IgD-negative memory B cell (primary cell): ENCODE results near the gene MCEE. TPM values are rescaled to one million over a fixed set of nuclear protein-coding genes. Genes with fewer than 3 reads are reported as not detected.
"Not testable (repeated sequence)": the region's sequence is repeated elsewhere in the genome, so short reads cannot be mapped to it uniquely, and the experiment has no call there.

Source experiments
- H3K27ac Mint-ChIP-seq, 3 donors: one replicate each; pipeline ENCODE4 v1.8.0; 2020 to 2022; ENCODE audit warnings: mild to moderate bottlenecking in 3 of 3, mixed read lengths in 3 of 3, moderate library complexity in 1 of 3
- H3K27me3 Mint-ChIP-seq: one replicate; pipeline ENCODE4 v1.8.0; 2021; ENCODE audit warnings: mixed read lengths
- H3K36me3 Mint-ChIP-seq: one replicate; pipeline ENCODE4 v1.8.0; 2020; ENCODE audit warnings: mild to moderate bottlenecking, mixed read lengths
- H3K4me1 Mint-ChIP-seq, 3 donors: one replicate each; pipeline ENCODE4 v1.8.0; 2020 to 2022; ENCODE audit warnings: mixed read lengths in 3 of 3, mild to moderate bottlenecking in 1 of 3
- H3K4me3 Mint-ChIP-seq, 4 donors: one replicate each; pipeline ENCODE4 v1.8.0; 2020 to 2022; ENCODE audit warnings: mild to moderate bottlenecking in 4 of 4, mixed read lengths in 4 of 4, moderate library complexity in 3 of 4
- H3K9me3 Mint-ChIP-seq, 3 donors: one replicate each; pipeline ENCODE4 v1.8.0; 2020 to 2021; ENCODE audit warnings: mixed read lengths in 3 of 3, mild to moderate bottlenecking in 1 of 3
- polyA plus RNA-seq: library from polyadenylated mRNA; unstranded; fragments of 300-500 nt; fragmentation: Illumina TruSeq; gene quantifications from one replicate; pipeline ENCODE4 v1.2.3, GENCODE V29; 2021

Gene MCEE
- polyA plus RNA-seq: 25.9 TPM

- peaks cover 1% of the 10 kb centered on the region for H3K36me3 Mint-ChIP-seq
- H3K27me3 Mint-ChIP-seq: no peaks in the 10 kb centered on the region
- no peak within 1 kb of the TSS for H3K4me3 Mint-ChIP-seq
- no peak within 1 kb of the TSS for H3K27ac Mint-ChIP-seq
- no peaks in the 10 kb centered on the region for H3K9me3 Mint-ChIP-seq
- peaks cover 13 to 15% (median 14%) of the 10 kb centered on the region in 3 donors for H3K4me1 Mint-ChIP-seq
These were observed at the start of gene MCEE, which contains the start of gene MPHOSPH10 for GRCh38 chr2:71130152-71130904. TSS of gene MCEE (minus strand) at chr2:71130229. CDS start at chr2:71130219, 10 bp downstream. TSS of gene MPHOSPH10 (plus strand) at chr2:71130634. CDS start at chr2:71130666, 32 bp downstream.

DNA sequence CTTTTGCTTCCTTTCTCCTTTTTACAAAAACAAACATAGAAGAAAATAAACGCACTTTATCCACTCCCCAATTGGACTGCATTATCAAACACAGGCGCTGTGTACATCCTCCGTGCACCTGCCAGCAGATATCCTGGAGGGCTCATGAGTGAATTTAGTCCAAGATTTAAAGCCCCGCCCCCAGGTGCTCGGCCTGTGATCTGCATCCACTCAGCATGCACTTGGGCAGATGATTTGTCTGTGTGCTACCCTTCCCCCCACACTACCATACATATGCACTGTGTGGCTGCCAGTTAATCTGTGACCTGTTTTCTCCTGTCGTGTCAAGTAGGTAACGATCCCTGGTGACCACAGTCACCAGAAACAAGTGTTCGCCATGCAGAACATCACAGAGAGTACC lies 48.8 kb upstream of the MCEE start:
- not testable (repeated sequence) for H3K4me3 Mint-ChIP-seq

DNA sequence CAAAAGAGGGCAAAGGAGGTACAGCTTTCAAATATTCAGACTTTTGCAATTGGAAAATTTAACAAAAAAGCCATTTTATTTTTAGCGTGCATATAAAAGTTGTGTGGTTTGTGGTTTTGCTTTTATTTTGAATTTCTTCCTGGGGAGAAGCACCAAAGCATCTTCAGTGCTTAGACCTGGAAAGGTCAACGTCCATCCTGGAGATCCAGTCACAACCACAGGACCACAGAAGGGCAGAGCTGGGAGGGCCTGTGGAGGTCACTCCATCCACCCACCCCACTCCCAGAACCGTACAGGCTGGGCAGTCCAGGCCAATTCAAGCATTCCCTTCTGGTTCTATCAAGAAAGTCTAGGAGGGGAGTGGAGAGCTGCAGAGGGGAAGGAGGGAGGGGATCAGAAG lies 44.2 kb upstream of the MCEE start:
- Mint-ChIP-seq H3K9me3 (no peaks in the 10 kb centered on the region), H3K4me1 (no peaks in the 10 kb centered on the region), H3K27ac (peak overlapping the region in 1 of 3 donors; percentile 53), H3K4me3 (no peak overlapping the region), H3K27me3 (peaks cover 7% of the 10 kb centered on the region), H3K36me3 (peaks cover 1% of the 10 kb centered on the region)

More for the DNA sequence above, 48.8 kb upstream of the MCEE start:
- not testable (repeated sequence) for H3K36me3 Mint-ChIP-seq, H3K4me1 Mint-ChIP-seq, H3K27ac Mint-ChIP-seq, H3K9me3 Mint-ChIP-seq, H3K27me3 Mint-ChIP-seq

- Mint-ChIP-seq H3K27ac (no peak overlapping the region), H3K27me3 (peaks cover 7% of the 10 kb centered on the region), H3K4me1 (no peaks in the 10 kb centered on the region), H3K36me3 (peaks cover 1% of the 10 kb centered on the region), H3K9me3 (no peaks in the 10 kb centered on the region), H3K4me3 (no peak overlapping the region)
These were observed 43.1 kb upstream of the MCEE start for GRCh38 chr2:71173096-71173495.

DNA sequence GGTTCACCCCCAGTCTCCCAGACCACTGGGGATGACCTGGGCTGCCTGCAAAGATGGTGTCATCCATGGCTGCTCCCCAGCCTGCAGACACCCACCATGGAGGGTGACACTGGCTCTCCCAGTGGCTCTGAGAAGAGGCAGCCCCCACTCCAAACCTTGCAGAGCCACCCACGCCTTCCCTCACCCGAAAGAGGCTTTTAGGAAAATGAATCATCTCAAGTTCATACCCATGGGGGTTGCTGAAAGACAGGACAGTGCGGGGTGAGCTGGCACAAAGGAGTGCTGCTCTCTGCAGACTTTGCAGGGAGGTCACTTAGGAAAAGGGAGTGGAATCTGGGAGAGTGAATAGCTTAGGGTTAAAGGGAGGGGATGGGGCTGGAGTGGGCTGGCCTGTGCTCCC lies 36.8 kb upstream of the MCEE start:
- H3K9me3 Mint-ChIP-seq: no peaks in the 10 kb centered on the region
- H3K36me3 Mint-ChIP-seq: no peaks in the 10 kb centered on the region
- no peak overlapping the region for H3K27ac Mint-ChIP-seq
- H3K4me3 Mint-ChIP-seq: no peak overlapping the region
- H3K4me1 Mint-ChIP-seq: no peaks in the 10 kb centered on the region
- peaks cover 8% of the 10 kb centered on the region for H3K27me3 Mint-ChIP-seq

GRCh38 chr2:71157124-71157793 lies 27.2 kb upstream of the MCEE start:
- Mint-ChIP-seq H3K27me3 (peaks cover 12% of the 10 kb centered on the region), H3K4me3 (peak overlapping the region in 1 of 4 donors; percentile 30), H3K36me3 (no peaks in the 10 kb centered on the region), H3K27ac (no peak overlapping the region), H3K9me3 (no peaks in the 10 kb centered on the region), H3K4me1 (peaks cover 0 to 9% (median 7%) of the 10 kb centered on the region in 3 donors)

DNA sequence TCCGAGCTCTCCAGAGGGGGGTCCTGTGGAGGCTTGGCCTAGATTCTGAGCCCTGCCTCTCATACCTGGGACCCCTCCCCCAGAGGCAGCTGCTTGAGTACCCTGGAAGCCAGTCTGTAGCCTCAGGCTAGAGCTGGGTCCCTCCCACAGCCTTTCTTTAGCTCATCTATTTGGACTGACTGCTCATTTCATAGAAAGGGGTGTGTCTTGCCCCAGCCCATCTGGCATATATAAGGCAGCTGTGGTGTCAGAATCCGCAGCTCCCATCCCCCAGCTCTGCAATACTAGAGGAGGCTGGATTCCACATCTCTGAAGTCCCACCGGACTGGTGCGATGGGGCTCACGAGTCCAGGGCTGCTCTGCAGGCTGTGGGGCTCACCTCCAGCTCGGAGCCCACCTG lies 26.5 kb upstream of the MCEE start:
- H3K36me3 Mint-ChIP-seq: peaks cover 2% of the 10 kb centered on the region
- no peaks in the 10 kb centered on the region for H3K9me3 Mint-ChIP-seq
- peaks cover 0 to 9% (median 7%) of the 10 kb centered on the region in 3 donors for H3K4me1 Mint-ChIP-seq
- H3K27me3 Mint-ChIP-seq: peaks cover 9% of the 10 kb centered on the region
- no peak overlapping the region for H3K27ac Mint-ChIP-seq
- no peak overlapping the region for H3K4me3 Mint-ChIP-seq

DNA sequence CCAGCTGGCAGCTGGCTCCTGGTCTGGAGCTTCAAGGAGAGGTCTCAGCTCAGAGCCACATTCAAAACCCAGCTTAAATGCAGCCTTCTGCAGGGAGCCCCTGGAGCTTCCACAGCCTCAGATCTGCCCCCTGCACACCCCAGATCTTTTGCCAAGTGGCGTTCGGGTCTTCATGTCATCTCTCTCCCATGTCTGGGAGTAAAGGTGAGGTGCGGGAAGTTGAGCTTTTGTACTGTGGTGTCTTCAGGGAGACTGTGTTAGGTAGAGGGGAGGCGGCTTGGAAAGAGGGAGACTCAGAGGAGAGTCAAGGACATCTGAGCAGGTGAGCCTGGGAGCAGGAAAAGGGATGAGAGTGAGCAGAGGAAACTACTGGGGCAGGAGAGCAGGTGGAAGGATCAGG lies 25.8 kb upstream of the MCEE start:
- Mint-ChIP-seq H3K36me3 (peaks cover 2% of the 10 kb centered on the region), H3K4me3 (no peak overlapping the region), H3K9me3 (no peaks in the 10 kb centered on the region), H3K27me3 (peaks cover 9% of the 10 kb centered on the region), H3K4me1 (peaks cover 0 to 9% (median 7%) of the 10 kb centered on the region in 3 donors), H3K27ac (no peak overlapping the region)

GRCh38 chr2:71154798-71155197 lies 24.8 kb upstream of the MCEE start:
- Mint-ChIP-seq H3K36me3 (peaks cover 2% of the 10 kb centered on the region), H3K27ac (no peak overlapping the region), H3K9me3 (no peaks in the 10 kb centered on the region), H3K4me3 (no peak overlapping the region), H3K4me1 (peaks cover 0 to 9% (median 7%) of the 10 kb centered on the region in 3 donors), H3K27me3 (peaks cover 9% of the 10 kb centered on the region)

DNA sequence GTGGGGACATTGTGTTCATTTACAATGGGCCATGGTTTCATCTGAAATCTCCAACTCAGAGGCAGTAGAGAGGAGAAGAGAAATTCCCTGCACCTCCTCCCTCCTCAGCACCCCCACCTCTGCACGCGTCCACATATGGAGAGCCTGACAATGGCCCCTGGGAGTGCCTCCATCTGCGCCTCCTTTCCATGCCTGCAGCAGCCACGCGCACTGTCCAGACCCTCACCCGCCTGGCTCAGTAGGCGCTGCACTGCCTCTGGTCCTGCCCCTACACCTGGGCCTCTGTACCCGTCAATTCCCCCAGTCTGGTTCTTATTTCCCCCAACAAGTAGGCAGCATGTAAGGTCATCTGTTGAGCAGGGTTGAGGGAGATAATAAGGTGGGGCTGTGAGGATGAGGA lies 24.2 kb upstream of the MCEE start:
- Mint-ChIP-seq H3K9me3 (no peaks in the 10 kb centered on the region), H3K27me3 (peaks cover 9% of the 10 kb centered on the region), H3K4me1 (peaks cover 0 to 9% (median 7%) of the 10 kb centered on the region in 3 donors), H3K27ac (no peak overlapping the region), H3K36me3 (peaks cover 5% of the 10 kb centered on the region), H3K4me3 (no peak overlapping the region)

- H3K27me3 Mint-ChIP-seq: peaks cover 9% of the 10 kb centered on the region
- no peak overlapping the region for H3K27ac Mint-ChIP-seq
- no peaks in the 10 kb centered on the region for H3K9me3 Mint-ChIP-seq
- peaks cover 0 to 9% (median 7%) of the 10 kb centered on the region in 3 donors for H3K4me1 Mint-ChIP-seq
- H3K36me3 Mint-ChIP-seq: peaks cover 5% of the 10 kb centered on the region
- H3K4me3 Mint-ChIP-seq: no peak overlapping the region
These were observed 23.7 kb upstream of the MCEE start for GRCh38 chr2:71153585-71154224.

GRCh38 chr2:71151620-71152019 lies 21.6 kb upstream of the MCEE start:
- no peaks in the 10 kb centered on the region for H3K27me3 Mint-ChIP-seq
- H3K4me1 Mint-ChIP-seq: peaks cover 0 to 2% (median 2%) of the 10 kb centered on the region in 3 donors
- no peak overlapping the region for H3K27ac Mint-ChIP-seq
- no peaks in the 10 kb centered on the region for H3K9me3 Mint-ChIP-seq
- no peak overlapping the region for H3K4me3 Mint-ChIP-seq
- H3K36me3 Mint-ChIP-seq: peaks cover 5% of the 10 kb centered on the region

GRCh38 chr2:71150082-71150816 lies 20.2 kb upstream of the MCEE start:
- peak overlapping the region in 1 of 3 donors; percentile 44 for H3K27ac Mint-ChIP-seq
- no peaks in the 10 kb centered on the region for H3K9me3 Mint-ChIP-seq
- H3K4me3 Mint-ChIP-seq: no peak overlapping the region
- peaks cover 0 to 2% (median 1%) of the 10 kb centered on the region in 3 donors for H3K4me1 Mint-ChIP-seq
- H3K36me3 Mint-ChIP-seq: peaks cover 8% of the 10 kb centered on the region
- no peaks in the 10 kb centered on the region for H3K27me3 Mint-ChIP-seq

DNA sequence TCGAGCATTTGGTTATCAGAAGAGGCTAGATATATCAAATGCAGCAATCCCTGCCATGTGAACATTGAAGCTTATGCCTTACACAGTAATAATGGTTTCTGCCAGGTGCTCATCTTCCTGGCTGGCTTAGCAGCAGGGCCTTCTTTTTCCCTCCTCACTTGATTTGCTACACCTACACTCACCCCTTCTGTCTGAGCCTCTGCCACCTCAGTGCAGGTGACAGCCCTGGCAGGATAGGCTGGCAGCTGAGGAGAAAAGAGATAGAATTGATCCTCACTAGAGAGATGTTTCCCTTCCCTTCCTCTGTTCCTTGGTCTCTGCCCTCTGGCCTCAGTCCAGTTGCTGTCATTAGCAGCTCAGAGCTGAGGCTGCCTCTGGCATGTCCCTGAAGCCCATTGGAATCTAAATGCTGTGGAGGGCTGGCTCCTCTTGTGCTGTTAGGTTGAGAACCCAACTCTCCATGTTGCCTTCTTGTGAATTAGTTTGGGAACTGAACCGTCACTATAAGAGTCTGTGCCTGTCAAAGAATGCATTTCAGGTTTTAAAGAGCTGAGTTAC lies 18.6 kb upstream of the MCEE start:
- no peak overlapping the region for H3K27ac Mint-ChIP-seq
- peaks cover 10% of the 10 kb centered on the region for H3K36me3 Mint-ChIP-seq
- H3K27me3 Mint-ChIP-seq: no peaks in the 10 kb centered on the region
- peaks cover 0 to 1% (median 0%) of the 10 kb centered on the region in 3 donors for H3K4me1 Mint-ChIP-seq
- no peaks in the 10 kb centered on the region for H3K9me3 Mint-ChIP-seq
- no peak overlapping the region for H3K4me3 Mint-ChIP-seq
